HUES48 (cell line): ENCODE data around the gene DIPK1C.

Experiments
- H3K27ac ChIP-seq: one replicate; pipeline ENCODE4 v1.7.0; 2013; ENCODE audit warnings: low read depth, low read length, inconsistent platforms
- H3K27me3 ChIP-seq: 2 replicates; pipeline ENCODE4 v1.6.1; 2013; ENCODE audit warnings: mild to moderate bottlenecking, low read length; ENCODE audit not compliant: control insufficient read depth, insufficient read depth
- H3K36me3 ChIP-seq: 2 replicates; pipeline ENCODE4 v1.6.1; 2013; ENCODE audit warnings: low read length; ENCODE audit not compliant: control insufficient read depth, insufficient read depth
- H3K4me1 ChIP-seq: 2 replicates; pipeline ENCODE4 v1.6.1; 2013; ENCODE audit warnings: mild to moderate bottlenecking, low read length; ENCODE audit not compliant: control insufficient read depth, insufficient read depth
- H3K4me3 ChIP-seq: 2 replicates; pipeline ENCODE4 v1.5.1; 2013; ENCODE audit warnings: mild to moderate bottlenecking, low read depth, low read length
- H3K9ac ChIP-seq: 2 replicates; pipeline ENCODE4 v1.6.1; 2013; ENCODE audit warnings: mild to moderate bottlenecking, low read depth, low read length, moderate library complexity
- H3K9me3 ChIP-seq: 2 replicates; pipeline ENCODE4 v1.6.1; 2013; ENCODE audit warnings: low read length; ENCODE audit not compliant: control insufficient read depth, insufficient read depth

Gene DIPK1C

DNA sequence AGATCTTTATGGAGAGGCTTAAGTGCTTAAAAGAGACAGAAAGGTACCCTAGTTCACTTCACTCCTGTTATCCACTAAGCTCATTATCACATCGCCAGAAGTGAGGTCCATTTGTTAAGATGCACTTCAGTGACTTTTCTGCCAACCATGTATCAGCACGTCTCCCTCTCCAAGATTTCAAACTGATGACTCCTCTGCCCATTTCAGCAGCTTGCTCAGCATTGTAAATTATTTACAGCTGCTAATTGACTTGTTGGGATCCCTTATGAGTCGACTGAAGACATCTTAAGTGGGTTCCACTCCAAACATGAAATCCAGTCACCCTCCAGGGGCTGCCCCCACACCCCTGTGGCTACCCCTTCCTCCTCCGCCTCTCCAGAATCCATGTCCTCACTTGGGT, 37.3 kb downstream of the DIPK1C start:
- no peaks in the 10 kb centered on the region for H3K27me3 ChIP-seq
- H3K9me3 ChIP-seq, result no peaks in the 10 kb centered on the region
- H3K4me1 ChIP-seq, result no peaks in the 10 kb centered on the region
- no peak overlapping the region for H3K9ac ChIP-seq
- no peaks in the 10 kb centered on the region for H3K36me3 ChIP-seq
- H3K4me3 ChIP-seq, result no peak overlapping the region
- H3K27ac ChIP-seq, result no peak overlapping the region

GRCh38 chr18:74418023-74418422, 39.1 kb downstream of the DIPK1C start:
- Histone ChIP-seq H3K4me1 (no peaks in the 10 kb centered on the region), H3K36me3 (no peaks in the 10 kb centered on the region), H3K9me3 (no peaks in the 10 kb centered on the region), H3K9ac (no peak overlapping the region), H3K27ac (no peak overlapping the region), H3K4me3 (no peak overlapping the region), H3K27me3 (no peaks in the 10 kb centered on the region)

DNA sequence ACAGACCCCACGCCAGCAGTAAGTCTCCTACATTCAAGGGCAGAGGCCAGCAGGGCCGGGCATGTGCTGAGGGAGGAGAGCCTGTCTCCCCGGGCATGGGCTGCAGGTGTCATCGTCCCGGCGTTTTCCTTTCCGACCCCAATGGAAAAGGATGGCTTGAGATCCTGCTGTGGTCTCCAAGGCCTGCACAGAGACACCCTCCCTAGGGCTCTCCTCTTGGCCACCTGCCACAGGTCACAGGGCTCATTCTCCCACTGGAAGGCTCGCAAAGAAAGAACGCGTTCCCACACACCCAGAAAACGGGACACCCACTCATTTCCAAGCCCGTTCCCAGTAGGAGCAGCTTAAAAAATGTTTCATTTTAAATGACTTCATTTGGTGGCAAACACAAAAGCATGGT, 41.0 kb downstream of the DIPK1C start:
- Histone ChIP-seq H3K9me3 (no peaks in the 10 kb centered on the region), H3K27ac (no peak overlapping the region), H3K4me3 (no peak overlapping the region), H3K36me3 (no peaks in the 10 kb centered on the region), H3K9ac (no peak overlapping the region), H3K4me1 (peaks cover 9% of the 10 kb centered on the region; the same call in 1 of the 2 replicates), H3K27me3 (no peaks in the 10 kb centered on the region)

DNA sequence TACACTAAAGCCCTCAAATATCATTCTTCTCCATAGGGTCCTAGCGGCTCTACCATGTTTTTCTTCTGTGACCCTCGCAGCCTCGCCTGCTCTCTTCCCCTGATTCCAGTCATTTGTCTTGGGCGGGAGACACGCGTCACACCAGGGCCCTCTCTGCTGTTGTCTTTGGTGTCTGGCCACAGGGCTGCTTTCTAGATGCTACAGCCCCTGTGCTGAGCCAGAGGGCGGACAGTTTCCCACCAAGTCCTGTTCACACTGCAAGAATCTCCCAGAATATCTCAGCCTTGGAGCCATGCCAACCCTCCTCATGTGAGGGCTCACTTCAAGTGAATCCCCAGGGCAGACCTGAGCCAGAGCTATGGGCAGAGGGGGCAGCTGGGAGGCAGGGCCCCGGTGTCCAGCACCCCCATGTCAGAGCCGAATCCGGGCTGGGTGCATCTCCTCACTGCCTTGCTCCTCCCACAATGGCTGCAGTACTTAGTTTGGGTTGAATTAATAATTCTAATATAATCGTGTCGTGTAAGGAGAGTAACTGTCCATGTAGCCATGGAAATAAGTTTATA, 42.1 kb downstream of the DIPK1C start:
- Histone ChIP-seq H3K4me3 (no peak overlapping the region), H3K27me3 (no peaks in the 10 kb centered on the region), H3K9me3 (no peaks in the 10 kb centered on the region), H3K9ac (no peak overlapping the region), H3K36me3 (no peaks in the 10 kb centered on the region), H3K4me1 (peaks cover 9% of the 10 kb centered on the region; the same call in 1 of the 2 replicates), H3K27ac (no peak overlapping the region)

DNA sequence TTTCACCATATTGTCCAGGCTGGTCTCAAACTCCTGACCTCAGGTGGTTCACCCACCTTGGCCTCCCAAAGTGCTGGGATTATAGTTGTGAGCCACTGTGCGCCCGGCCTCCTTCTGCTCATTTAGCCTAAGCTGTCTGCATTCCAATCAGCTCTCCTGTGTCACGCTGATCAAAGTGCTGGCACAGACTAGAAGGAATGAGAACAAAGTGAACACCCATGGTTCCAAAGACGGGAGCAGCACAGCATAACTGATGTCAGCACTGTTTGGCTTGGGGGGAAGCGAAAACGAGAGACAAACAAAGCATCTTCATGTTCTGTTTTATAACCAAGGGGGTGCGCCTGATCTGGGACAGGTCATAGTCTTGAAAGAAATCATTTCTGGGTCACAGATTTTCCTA, 43.3 kb downstream of the DIPK1C start:
- no peaks in the 10 kb centered on the region for H3K36me3 ChIP-seq
- H3K4me1 ChIP-seq, result peaks cover 9% of the 10 kb centered on the region; the same call in 1 of the 2 replicates
- no peaks in the 10 kb centered on the region for H3K27me3 ChIP-seq
- no peak overlapping the region for H3K27ac ChIP-seq
- no peak overlapping the region for H3K4me3 ChIP-seq
- H3K9ac ChIP-seq, result no peak overlapping the region
- no peaks in the 10 kb centered on the region for H3K9me3 ChIP-seq

GRCh38 chr18:74412116-74412880, 44.8 kb downstream of the DIPK1C start:
- Histone ChIP-seq H3K4me1 (peaks cover 9% of the 10 kb centered on the region; the same call in 1 of the 2 replicates), H3K36me3 (no peaks in the 10 kb centered on the region), H3K9me3 (no peaks in the 10 kb centered on the region), H3K4me3 (no peak overlapping the region), H3K9ac (no peak overlapping the region), H3K27ac (no peak overlapping the region), H3K27me3 (no peaks in the 10 kb centered on the region)

DNA sequence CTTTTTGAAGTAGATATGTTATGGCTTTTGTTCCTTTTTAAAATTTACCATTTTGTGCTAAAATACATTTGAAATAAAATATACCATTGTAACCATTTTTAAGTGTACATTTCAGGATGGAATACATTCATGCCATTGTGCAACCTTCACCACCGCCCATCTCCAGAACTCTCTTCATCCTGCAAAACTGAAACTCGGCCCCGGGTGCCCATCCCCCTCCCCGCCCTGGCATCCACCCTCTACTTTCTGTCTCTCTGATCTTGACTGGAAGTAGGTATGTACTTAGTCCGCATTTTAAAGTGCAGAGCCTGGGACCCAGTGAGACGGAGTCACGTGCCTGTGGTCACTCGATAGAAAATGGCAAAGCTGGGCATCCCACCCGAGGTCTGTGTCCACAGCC, 45.6 kb downstream of the DIPK1C start:
- no peaks in the 10 kb centered on the region for H3K36me3 ChIP-seq
- H3K27ac ChIP-seq, result no peak overlapping the region
- H3K9me3 ChIP-seq, result no peaks in the 10 kb centered on the region
- no peaks in the 10 kb centered on the region for H3K27me3 ChIP-seq
- H3K9ac ChIP-seq, result no peak overlapping the region
- peaks cover 9% of the 10 kb centered on the region; the same call in 1 of the 2 replicates for H3K4me1 ChIP-seq
- no peak overlapping the region for H3K4me3 ChIP-seq

DNA sequence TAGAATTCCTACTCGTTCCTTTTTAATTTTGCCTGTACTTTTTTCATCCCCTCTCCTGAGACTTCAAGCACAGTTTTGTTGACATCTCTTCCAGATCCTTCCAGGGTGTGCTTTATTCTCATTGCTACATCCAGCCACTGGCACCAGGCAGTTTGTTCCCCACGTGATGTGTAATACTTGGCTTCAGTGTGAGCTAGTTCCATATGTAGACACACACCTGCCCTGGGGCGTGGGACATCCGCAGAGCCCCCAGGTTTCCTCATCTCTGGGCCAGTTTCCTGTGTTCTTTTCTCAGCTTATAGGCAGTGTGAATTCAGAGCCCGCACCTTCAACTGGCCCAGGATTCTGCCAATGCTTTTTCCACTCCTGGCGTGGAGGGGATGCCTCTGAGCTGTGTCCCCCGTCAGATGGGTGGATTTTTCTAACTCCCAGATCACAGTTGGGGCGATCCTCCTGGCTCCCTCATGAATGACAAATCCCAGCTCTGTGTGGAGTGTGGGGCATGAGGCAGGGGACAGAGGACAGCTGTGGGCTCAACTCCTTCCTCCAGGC, 46.6 kb downstream of the DIPK1C start:
- Histone ChIP-seq H3K9me3 (no peaks in the 10 kb centered on the region), H3K4me3 (no peak overlapping the region), H3K4me1 (peaks cover 9% of the 10 kb centered on the region; the same call in 1 of the 2 replicates), H3K27ac (no peak overlapping the region), H3K9ac (no peak overlapping the region), H3K36me3 (no peaks in the 10 kb centered on the region), H3K27me3 (no peaks in the 10 kb centered on the region)

- no peak overlapping the region for H3K9ac ChIP-seq
- peaks cover 9% of the 10 kb centered on the region; the same call in 1 of the 2 replicates for H3K4me1 ChIP-seq
Measured at GRCh38 chr18:74407888-74408287, 49.2 kb downstream of the DIPK1C start.

GRCh38 chr18:74402806-74403433, 54.2 kb downstream of the DIPK1C start:
- no peaks in the 10 kb centered on the region for H3K27me3 ChIP-seq
- H3K27ac ChIP-seq, result no peak overlapping the region
- H3K4me1 ChIP-seq, result no peaks in the 10 kb centered on the region
- H3K36me3 ChIP-seq, result no peaks in the 10 kb centered on the region
- H3K4me3 ChIP-seq, result no peak overlapping the region
- H3K9me3 ChIP-seq, result no peaks in the 10 kb centered on the region
- H3K9ac ChIP-seq, result no peak overlapping the region

More at GRCh38 chr18:74407888-74408287, 49.2 kb downstream of the DIPK1C start:
- Histone ChIP-seq H3K27me3 (no peaks in the 10 kb centered on the region), H3K27ac (no peak overlapping the region), H3K9me3 (no peaks in the 10 kb centered on the region), H3K4me3 (no peak overlapping the region), H3K36me3 (no peaks in the 10 kb centered on the region)

DNA sequence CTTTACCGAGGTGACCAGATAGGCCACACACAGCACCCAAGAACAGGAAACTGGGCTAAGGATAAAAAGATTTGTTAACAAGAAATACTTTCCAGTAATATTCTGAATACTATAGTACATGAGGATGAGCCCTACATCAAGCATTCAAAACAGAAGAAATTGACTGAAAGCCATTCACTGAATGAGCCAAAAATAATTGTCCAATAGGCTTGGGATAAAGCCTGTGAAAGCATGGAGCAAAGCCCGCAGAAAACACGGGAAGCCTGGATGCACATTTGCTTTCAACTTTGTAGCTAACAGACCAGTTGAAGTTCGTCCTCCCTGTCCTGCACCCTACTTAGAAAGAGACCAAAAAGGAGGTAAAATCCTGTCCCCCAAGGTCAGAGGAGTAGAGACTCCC, 56.3 kb downstream of the DIPK1C start:
- no peaks in the 10 kb centered on the region for H3K4me1 ChIP-seq
- no peak overlapping the region for H3K4me3 ChIP-seq
- H3K27me3 ChIP-seq, result no peaks in the 10 kb centered on the region
- no peak overlapping the region for H3K9ac ChIP-seq
- H3K9me3 ChIP-seq, result no peaks in the 10 kb centered on the region
- no peak overlapping the region for H3K27ac ChIP-seq
- H3K36me3 ChIP-seq, result no peaks in the 10 kb centered on the region
